K562 treated with DMSO at 1 percent for 48 hours (cell line): ENCODE results near the gene GABBR1. TPM values are rescaled to one million over a fixed set of nuclear protein-coding genes. Genes with fewer than 3 reads are reported as not detected.

Source experiments
- total RNA-seq: library from RNA; unstranded; fragments of 300-600 nt; gene quantifications from 2 replicates; pipeline ENCODE4 v1.2.3, GENCODE V29; 2022; ENCODE audit warnings: low replicate concordance; ENCODE audit errors: extremely low read depth

The GABBR1 gene
- not detected in 2 replicates for total RNA-seq

DNA sequence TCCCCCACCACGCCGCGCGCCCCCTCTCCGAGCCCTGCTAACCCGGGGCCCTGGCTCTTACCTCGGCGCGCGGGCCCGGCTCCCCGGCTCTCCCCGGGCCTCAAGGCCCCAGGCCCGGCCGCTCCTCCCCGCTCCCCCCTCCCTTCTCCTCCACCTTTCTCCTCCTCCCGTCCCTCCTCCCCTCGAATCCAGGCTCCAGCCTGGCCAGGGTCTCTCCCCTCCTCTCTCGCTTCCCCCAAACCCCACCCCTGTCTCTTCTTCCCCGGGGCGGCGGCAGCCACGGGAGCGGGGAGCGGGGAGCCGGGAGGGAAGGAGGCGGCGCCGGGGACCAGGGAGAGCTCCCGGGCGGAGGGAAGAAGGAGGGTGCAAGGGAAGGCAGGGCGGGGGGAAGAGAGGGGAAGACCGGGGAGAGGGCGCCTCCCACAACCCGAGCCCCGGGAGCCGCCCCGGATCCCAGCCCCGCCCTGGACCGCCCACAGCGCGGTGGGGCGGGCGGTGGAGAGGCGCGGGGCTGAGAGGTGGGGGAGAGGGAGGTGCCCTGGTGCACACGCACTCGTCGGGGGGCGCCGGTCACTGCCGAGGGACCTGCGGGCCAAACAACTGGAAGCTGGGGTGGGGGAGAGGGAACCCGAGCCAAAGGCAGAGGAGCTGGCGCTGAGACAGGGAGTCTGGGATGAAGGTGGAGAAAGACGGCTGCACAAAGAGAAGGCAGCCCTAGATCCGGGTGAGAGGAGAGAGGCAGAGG lies at the start of gene GABBR1:
Gene GABBR1, minus strand, starts transcription at position 395 of the 745 bp plus-strand sequence. CDS start 798 bp downstream, outside the sequence.

DNA sequence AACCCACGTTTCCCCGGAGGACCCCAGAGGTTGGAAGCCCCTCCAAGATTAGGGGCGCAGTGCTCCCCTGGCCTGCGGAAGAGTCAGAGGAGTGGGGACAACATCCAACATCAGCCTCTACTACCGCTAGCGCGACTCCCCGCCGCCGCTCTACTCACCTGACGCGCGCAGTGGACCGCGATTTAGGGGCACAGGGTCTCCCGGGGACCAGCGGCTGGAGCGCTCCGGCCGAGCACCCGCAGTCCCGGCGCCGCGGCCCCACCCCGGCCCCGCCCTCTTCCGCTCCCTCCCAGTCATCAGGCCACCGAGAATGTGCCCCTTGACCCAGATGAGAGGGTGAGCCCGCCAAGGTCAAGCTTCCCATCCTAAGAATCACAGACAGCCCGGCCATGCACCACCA lies 47.9 kb upstream of the GABBR1 start, which contains the start of gene ZFP57:
Gene ZFP57, minus strand, starts transcription at position 249 of the 400 bp plus-strand sequence. CDS start 4,149 bp downstream, outside the sequence.

DNA sequence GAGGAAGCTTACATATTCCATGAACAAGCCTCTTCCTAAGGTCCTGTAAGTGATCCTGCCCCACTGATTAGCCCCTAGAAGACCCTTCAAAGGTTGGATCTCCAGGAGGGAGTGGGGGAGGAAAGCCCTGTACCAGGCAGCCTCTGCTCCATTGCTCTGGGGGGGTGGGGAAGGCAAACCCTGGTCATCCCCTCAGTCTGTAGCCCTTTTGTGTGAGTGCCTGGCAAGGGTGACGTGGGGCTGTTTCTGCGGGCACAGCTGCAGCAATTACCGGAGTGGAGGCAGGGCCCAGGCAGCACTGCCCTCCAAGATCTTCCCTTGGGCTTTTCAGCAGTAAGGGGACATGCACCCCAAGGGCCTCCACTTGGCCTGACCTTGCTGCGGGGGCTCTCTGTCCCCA lies 23.8 kb upstream of the GABBR1 start, which contains the start of gene MOG:
Gene MOG, plus strand, starts transcription at position 295 of the 400 bp plus-strand sequence. CDS start 118 bp downstream, outside the sequence.

DNA sequence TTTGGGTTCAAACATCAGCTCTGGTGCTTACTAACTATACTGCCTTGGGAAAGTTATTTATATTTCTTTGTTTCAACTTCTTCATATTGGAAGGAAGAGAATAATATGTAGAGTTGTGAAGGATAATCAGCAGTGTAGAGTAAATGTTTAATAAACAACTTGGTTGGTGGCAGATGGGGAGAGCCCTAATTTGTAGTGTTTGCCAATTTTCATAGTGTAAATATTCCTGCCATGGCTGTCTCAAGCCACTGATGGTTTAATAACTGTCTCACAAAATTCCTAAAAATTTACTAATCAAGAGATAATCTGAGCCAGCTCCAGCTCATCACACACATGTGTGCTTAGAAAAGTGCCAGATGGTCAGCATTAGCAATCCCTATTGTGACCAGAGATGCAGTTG lies 48.2 kb downstream of the GABBR1 start, which contains the start of gene OR2H2:
Gene OR2H2, plus strand, starts transcription at position 301 of the 400 bp plus-strand sequence. CDS start 2,824 bp downstream, outside the sequence.

DNA sequence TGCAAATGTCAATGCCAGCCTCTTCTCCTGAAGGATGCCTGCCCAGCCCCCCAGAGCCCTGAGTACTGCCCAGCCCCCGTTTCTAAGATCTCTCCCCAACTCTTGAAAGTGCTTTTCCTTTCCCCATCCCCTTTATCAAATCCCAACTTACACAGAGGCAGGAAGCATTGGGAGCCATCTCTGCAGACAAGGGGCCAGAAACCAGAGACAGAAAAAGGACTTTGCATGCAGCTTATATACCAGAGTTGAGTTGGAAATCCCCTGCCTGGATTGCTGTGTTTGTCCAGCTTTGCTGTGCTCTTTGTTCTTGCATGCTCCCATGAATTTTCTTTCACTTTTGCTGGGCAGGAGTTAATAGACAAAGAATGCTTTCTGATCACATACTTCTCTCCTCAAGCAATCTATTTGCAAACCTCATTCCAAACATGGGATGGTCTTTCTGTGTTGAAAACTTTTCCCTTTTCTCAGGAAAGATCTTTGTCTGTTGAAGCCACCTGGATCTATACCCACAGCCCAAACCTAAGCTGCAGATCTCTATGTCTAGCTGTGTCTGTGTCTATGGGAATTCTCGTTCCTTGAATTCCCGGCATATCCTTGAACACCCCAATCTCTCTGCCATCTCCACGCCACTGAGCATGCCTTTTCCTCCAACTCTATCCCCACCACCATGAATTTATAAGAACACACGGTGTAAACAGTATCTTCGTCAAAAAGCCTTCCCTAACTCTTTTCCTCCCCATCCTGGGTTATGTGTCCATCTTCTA lies 73.3 kb downstream of the GABBR1 start, which contains the start of gene UBD:
Gene UBD, minus strand, starts transcription at position 209 of the 764 bp plus-strand sequence. Its CDS starts 31 bp downstream, at position 178.

Other genes with a start within 250 kb of the GABBR1 start
- not detected in 2 replicates for gene OR12D2, start 237.6 kb downstream of the GABBR1 start, total RNA-seq
- gene OR12D1, start 218.3 kb downstream of the GABBR1 start, total RNA-seq: not detected in 2 replicates
- gene OR10C1, start 193.9 kb downstream of the GABBR1 start, total RNA-seq: not detected in 2 replicates
- not detected in 2 replicates for gene OR11A1, start 176.1 kb downstream of the GABBR1 start, total RNA-seq
- not detected in 2 replicates for gene OR2H1, start 176.0 kb downstream of the GABBR1 start, total RNA-seq
- gene MAS1L, start 145.2 kb downstream of the GABBR1 start, total RNA-seq: not detected in 2 replicates
- gene UBD, start 73.5 kb downstream of the GABBR1 start, total RNA-seq: not detected in 2 replicates
- gene OR2H2, start 48.1 kb downstream of the GABBR1 start, total RNA-seq: not detected in 2 replicates
- gene MOG, start 23.9 kb upstream of the GABBR1 start, total RNA-seq: not detected in 2 replicates
- not detected in 2 replicates for gene ZFP57, start 48.0 kb upstream of the GABBR1 start, total RNA-seq
- not detected in 2 replicates for gene HLA-F, start 90.3 kb upstream of the GABBR1 start, total RNA-seq
- gene HLA-G, start 194.6 kb upstream of the GABBR1 start, total RNA-seq: not detected in 2 replicates